Neural cell (in vitro differentiated cells): ENCODE results near the gene KCNK13. TPM values are rescaled to one million over a fixed set of nuclear protein-coding genes. Genes with fewer than 3 reads are reported as not detected.

Experiments
- H2AFZ ChIP-seq: fragments of 200-600, 300-800 bp; sonication (generic), shearing (Covaris generic); 2 replicates; pipeline ENCODE4 v1.6.0; 2014; ENCODE audit warnings: low read depth, mild to moderate bottlenecking, antibody characterized with exemption, low read length, moderate library complexity
- H3F3A ChIP-seq: fragments of 200-600 bp; shearing (Covaris generic); 2 replicates; pipeline ENCODE4 v1.6.1; 2016; ENCODE audit warnings: mild to moderate bottlenecking, moderate library complexity, mixed read lengths, antibody characterized with exemption, low read length; ENCODE audit not compliant: insufficient read depth, poor library complexity, severe bottlenecking
- H3K27ac ChIP-seq: fragments of 200-600, 300-800 bp; sonication (generic), shearing (Covaris generic); 2 replicates; pipeline ENCODE4 v1.5.1; 2014; ENCODE audit warnings: mild to moderate bottlenecking, low read length, moderate library complexity
- H3K27me3 ChIP-seq: fragments of 300-800, 200-600 bp; sonication (generic), shearing (Covaris generic); 2 replicates; pipeline ENCODE4 v1.6.0; 2014; ENCODE audit warnings: mild to moderate bottlenecking, low read depth, low read length, moderate library complexity; ENCODE audit not compliant: insufficient read depth
- H3K36me3 ChIP-seq: fragments of 300-800, 200-600 bp; sonication (generic), shearing (Covaris generic); 2 replicates; pipeline ENCODE4 v1.5.1; 2014; ENCODE audit warnings: mild to moderate bottlenecking, antibody characterized with exemption, low read length, moderate library complexity; ENCODE audit not compliant: insufficient read depth
- H3K4me2 ChIP-seq: fragments of 300-800, 200-600 bp; sonication (generic), shearing (Covaris generic); 2 replicates; pipeline ENCODE4 v1.6.0; 2014; ENCODE audit warnings: mild to moderate bottlenecking, low read length
- H3K4me3 ChIP-seq: fragments of 300-800, 200-600 bp; sonication (generic), shearing (Covaris generic); 2 replicates; pipeline ENCODE4 v1.5.1; 2014; ENCODE audit warnings: mild to moderate bottlenecking, low read length, moderate library complexity
- H3K79me2 ChIP-seq: fragments of 200-600 bp; shearing (Covaris generic); replicated peaks from 2 replicates; pipeline ENCODE4 v1.6.0; 2014; ENCODE audit warnings: mild to moderate bottlenecking, low read length, moderate library complexity; ENCODE audit not compliant: insufficient read depth
- H3K9ac ChIP-seq: fragments of 300-800, 200-600 bp; sonication (generic), shearing (Covaris generic); 2 replicates; pipeline ENCODE4 v1.6.1; 2016; ENCODE audit warnings: mild to moderate bottlenecking, low read length, mixed read lengths
- H3K9me2 ChIP-seq: fragments of 200-600 bp; shearing (Covaris generic); 2 replicates; pipeline ENCODE4 v1.6.1; 2016; ENCODE audit warnings: mild to moderate bottlenecking, low read length, mixed read lengths; ENCODE audit not compliant: insufficient read depth
- H3K9me3 ChIP-seq: fragments of 200-600, 300-800 bp; sonication (generic), shearing (Covaris generic); 2 replicates; pipeline ENCODE4 v1.6.1; 2016; ENCODE audit warnings: mild to moderate bottlenecking, mixed run types, low read length, moderate library complexity, mixed read lengths
- H4K20me1 ChIP-seq: fragments of 200-600 bp; shearing (Covaris generic); 2 replicates; pipeline ENCODE4 v1.6.1; 2016; ENCODE audit warnings: mild to moderate bottlenecking, mixed run types; ENCODE audit not compliant: insufficient read depth
- EP300 ChIP-seq: fragments of 450-650 bp; conservative IDR thresholded peaks from 2 replicates; pipeline ENCODE4 v1.6.1; 2014; ENCODE audit warnings: antibody characterized with exemption, mild to moderate bottlenecking, moderate library complexity; ENCODE audit not compliant: poor library complexity, severe bottlenecking
- EZH2 ChIP-seq: fragments of 200-600, 300-800 bp; shearing (Covaris generic), sonication (generic); IDR thresholded peaks from 2 replicates; pipeline ENCODE4 v1.6.1; 2014; ENCODE audit warnings: antibody characterized with exemption, low read length, borderline replicate concordance, mild to moderate bottlenecking; ENCODE audit not compliant: insufficient read depth, poor library complexity, severe bottlenecking
- MXI1 ChIP-seq: fragments of 450-650 bp; conservative IDR thresholded peaks from 2 replicates; pipeline ENCODE4 v1.6.1; 2014; ENCODE audit warnings: antibody characterized with exemption, mild to moderate bottlenecking; ENCODE audit not compliant: poor library complexity, severe bottlenecking
- POLR2AphosphoS5 ChIP-seq: IDR thresholded peaks from 2 replicates; pipeline ENCODE4 v1.6.1; 2012
- RAD21 ChIP-seq: fragments of 450-650 bp; conservative IDR thresholded peaks from 2 replicates; pipeline ENCODE4 v1.6.1; 2014; ENCODE audit warnings: antibody characterized with exemption, mild to moderate bottlenecking, moderate library complexity
- REST ChIP-seq: IDR thresholded peaks from 2 replicates; pipeline ENCODE4 v1.6.1; 2012; ENCODE audit warnings: borderline replicate concordance
- SMC3 ChIP-seq: fragments of 450-650 bp; conservative IDR thresholded peaks from 2 replicates; pipeline ENCODE4 v1.6.1; 2014; ENCODE audit warnings: antibody characterized with exemption, mild to moderate bottlenecking, moderate library complexity; ENCODE audit not compliant: poor library complexity
- TAF1 ChIP-seq: IDR thresholded peaks from 2 replicates; pipeline ENCODE4 v1.6.1; 2012; ENCODE audit warnings: low read depth
- polyA plus RNA-seq: library from polyadenylated mRNA; depleted of rRNA; stranded (reverse); fragments of >200 nt; gene quantifications from 2 replicates; pipeline ENCODE4 v1.2.3, GENCODE V29; 2014
- TF ChIP-seq, protein P1 (sequence below): fragments of 450-650 bp; IDR thresholded peaks from 2 replicates; pipeline ENCODE4 v1.5.1; 2014; ENCODE audit warnings: antibody characterized with exemption, mild to moderate bottlenecking, moderate library complexity; ENCODE audit not compliant: poor library complexity, severe bottlenecking

Gene KCNK13
- polyA plus RNA-seq, 1 donor from 2014 or later, result 0.11 TPM

DNA sequence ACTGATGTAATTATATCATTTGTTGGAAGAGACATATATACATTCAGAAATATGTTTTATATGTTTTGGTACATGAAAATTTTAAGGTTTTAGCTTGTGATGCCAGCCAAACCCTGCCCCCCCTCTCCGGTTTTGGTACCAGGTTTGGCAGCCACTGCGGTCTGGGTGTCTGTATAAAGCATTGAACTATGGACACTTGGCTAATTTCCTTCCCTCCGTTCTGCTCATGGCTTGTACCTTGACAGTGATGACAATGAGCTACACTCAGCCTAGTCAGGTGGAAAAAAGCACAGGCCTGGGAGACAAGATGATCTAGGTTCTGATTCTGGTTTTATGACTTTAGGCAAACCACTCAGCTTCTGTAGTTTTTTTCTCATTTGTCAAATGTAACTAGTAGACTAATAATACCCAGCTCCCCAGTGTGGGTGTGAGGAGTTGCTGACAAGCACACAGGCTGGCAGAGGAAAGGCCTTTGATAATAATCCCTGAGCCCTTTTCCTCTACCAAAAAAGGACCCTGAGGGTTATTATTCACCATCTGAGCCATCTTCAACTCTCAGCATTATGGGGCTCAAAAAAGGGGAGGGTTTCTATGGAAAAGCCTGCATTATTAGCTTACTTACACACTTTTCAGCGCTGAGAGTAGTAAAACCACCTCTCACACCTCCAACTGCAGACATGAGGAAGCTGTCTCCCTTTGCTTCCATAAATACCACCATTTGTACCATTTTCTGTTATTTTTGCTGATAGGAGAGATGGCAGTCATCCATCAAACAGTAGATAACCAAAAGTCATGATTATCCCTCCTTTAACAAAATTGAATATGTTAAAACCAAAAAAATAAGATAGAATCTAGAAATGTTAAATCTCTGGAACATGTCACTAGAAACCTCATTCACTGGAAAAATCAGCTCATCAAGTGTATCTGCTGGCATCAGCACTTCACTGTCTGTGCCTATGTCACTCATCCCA lies 118.3 kb downstream of the KCNK13 start:
- no peak for TF ChIP-seq SMC3
- TF ChIP-seq, protein P1, sequence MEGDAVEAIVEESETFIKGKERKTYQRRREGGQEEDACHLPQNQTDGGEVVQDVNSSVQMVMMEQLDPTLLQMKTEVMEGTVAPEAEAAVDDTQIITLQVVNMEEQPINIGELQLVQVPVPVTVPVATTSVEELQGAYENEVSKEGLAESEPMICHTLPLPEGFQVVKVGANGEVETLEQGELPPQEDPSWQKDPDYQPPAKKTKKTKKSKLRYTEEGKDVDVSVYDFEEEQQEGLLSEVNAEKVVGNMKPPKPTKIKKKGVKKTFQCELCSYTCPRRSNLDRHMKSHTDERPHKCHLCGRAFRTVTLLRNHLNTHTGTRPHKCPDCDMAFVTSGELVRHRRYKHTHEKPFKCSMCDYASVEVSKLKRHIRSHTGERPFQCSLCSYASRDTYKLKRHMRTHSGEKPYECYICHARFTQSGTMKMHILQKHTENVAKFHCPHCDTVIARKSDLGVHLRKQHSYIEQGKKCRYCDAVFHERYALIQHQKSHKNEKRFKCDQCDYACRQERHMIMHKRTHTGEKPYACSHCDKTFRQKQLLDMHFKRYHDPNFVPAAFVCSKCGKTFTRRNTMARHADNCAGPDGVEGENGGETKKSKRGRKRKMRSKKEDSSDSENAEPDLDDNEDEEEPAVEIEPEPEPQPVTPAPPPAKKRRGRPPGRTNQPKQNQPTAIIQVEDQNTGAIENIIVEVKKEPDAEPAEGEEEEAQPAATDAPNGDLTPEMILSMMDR, result no peak
- no peak for TF ChIP-seq MXI1
- TF ChIP-seq REST, result no peak
- TF ChIP-seq TAF1, result no peak
- TF ChIP-seq EP300, result no peak
- no peak for TF ChIP-seq EZH2
- no peak for TF ChIP-seq POLR2AphosphoS5
- no peak for TF ChIP-seq RAD21

DNA sequence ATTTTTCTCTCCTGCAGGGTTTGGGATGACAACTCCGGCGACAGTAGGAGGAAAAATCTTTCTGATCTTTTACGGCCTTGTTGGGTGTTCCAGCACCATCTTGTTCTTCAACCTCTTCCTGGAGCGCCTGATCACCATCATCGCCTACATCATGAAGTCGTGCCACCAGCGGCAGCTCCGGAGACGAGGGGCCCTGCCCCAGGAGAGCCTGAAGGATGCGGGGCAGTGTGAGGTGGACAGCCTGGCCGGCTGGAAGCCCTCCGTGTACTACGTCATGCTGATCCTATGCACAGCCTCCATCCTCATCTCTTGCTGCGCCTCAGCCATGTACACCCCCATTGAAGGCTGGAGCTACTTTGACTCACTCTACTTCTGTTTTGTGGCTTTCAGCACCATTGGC lies 122.3 kb downstream of the KCNK13 start:
- no peaks in the 10 kb centered on the region for H3F3A ChIP-seq
- no peak overlapping the region for H3K27ac ChIP-seq
- no peak overlapping the region for H3K4me2 ChIP-seq
- H2AFZ ChIP-seq, result no peak overlapping the region
- no peaks in the 10 kb centered on the region for H3K36me3 ChIP-seq
- H3K9ac ChIP-seq, result no peak overlapping the region
- H3K27me3 ChIP-seq, result no peaks in the 10 kb centered on the region
- H3K9me2 ChIP-seq, result no peaks in the 10 kb centered on the region
- no peak overlapping the region for H3K4me3 ChIP-seq
- H3K9me3 ChIP-seq, result no peaks in the 10 kb centered on the region
- no peaks in the 10 kb centered on the region for H4K20me1 ChIP-seq
- no peaks in the 10 kb centered on the region for H3K79me2 ChIP-seq
- TF ChIP-seq SMC3, result no peak
- no peak for TF ChIP-seq EP300
- no peak for TF ChIP-seq REST
- TF ChIP-seq EZH2, result no peak
- no peak for TF ChIP-seq RAD21
- no peak for TF ChIP-seq MXI1

More for the DNA sequence above, 118.3 kb downstream of the KCNK13 start:
- Histone ChIP-seq H3K9ac (no peak overlapping the region), H3K4me3 (no peak overlapping the region), H2AFZ (no peak overlapping the region), H3K9me3 (no peaks in the 10 kb centered on the region), H3K27me3 (no peaks in the 10 kb centered on the region), H3K4me2 (no peak overlapping the region), H4K20me1 (no peaks in the 10 kb centered on the region), H3K79me2 (no peaks in the 10 kb centered on the region), H3F3A (no peaks in the 10 kb centered on the region), H3K27ac (no peak overlapping the region), H3K36me3 (no peaks in the 10 kb centered on the region), H3K9me2 (no peaks in the 10 kb centered on the region)
